HepG2 (cell line): ENCODE data around the gene HMBS. TPM values are rescaled to one million over a fixed set of nuclear protein-coding genes. Genes with fewer than 3 reads are reported as not detected.

Experiments
- CHD2 ChIP-seq: IDR thresholded peaks from 2 replicates; pipeline ENCODE4 v1.6.1; 2011; ENCODE audit warnings: low read depth, low read length, improper control_type of control experiment
- CTCF ChIP-seq: sonication (generic); formaldehyde crosslinking; IDR thresholded peaks from 2 replicates; pipeline ENCODE4 v1.5.0; 2020; ENCODE audit warnings: mild to moderate bottlenecking, missing genetic modification reagents, moderate library complexity
- EP300 ChIP-seq, 3 experiments: sonication (generic) in 1 of 3; formaldehyde crosslinking in 1 of 3; IDR thresholded peaks; 2 replicates each; pipeline versions ENCODE4 v1.5.1 to v1.6.1; 2011 to 2020; ENCODE audit warnings: low read depth in 2 of 3, low read length in 2 of 3, borderline replicate concordance in 1 of 3, improper control_type of control experiment in 1 of 3, mild to moderate bottlenecking in 1 of 3, missing genetic modification reagents in 1 of 3, moderate library complexity in 1 of 3
- HMG20A ChIP-seq: IDR thresholded peaks from 2 replicates; pipeline ENCODE4 v1.6.1; 2016; ENCODE audit warnings: borderline replicate concordance
- HNF4G ChIP-seq, 2 experiments: sonication (generic) in 1 of 2; formaldehyde crosslinking in 1 of 2; IDR thresholded peaks; 2 replicates each; pipeline versions ENCODE4 v1.4.0 to v1.6.1; 2011 to 2020; ENCODE audit warnings: borderline replicate concordance in 2 of 2, low read depth in 2 of 2, mild to moderate bottlenecking in 2 of 2, low read length in 1 of 2, missing genetic modification reagents in 1 of 2, moderate library complexity in 1 of 2
- HOXA9 ChIP-seq: sonication (generic); formaldehyde crosslinking; IDR thresholded peaks from 2 replicates; pipeline ENCODE4 v1.8.1; 2022; ENCODE audit warnings: missing genetic modification reagents, mild to moderate bottlenecking, moderate library complexity, borderline replicate concordance
- KDM1A ChIP-seq: IDR thresholded peaks from 2 replicates; pipeline ENCODE4 v1.6.1; 2016; ENCODE audit warnings: missing compliant biosample characterization
- KLF9 ChIP-seq: IDR thresholded peaks from 2 replicates; pipeline ENCODE4 v1.6.1; 2016; ENCODE audit warnings: low read depth
- MATR3 ChIP-seq: sonication (generic); formaldehyde crosslinking; IDR thresholded peaks from 2 replicates; pipeline ENCODE4 v1.4.0; 2020; ENCODE audit warnings: missing genetic modification reagents
- POLR2A ChIP-seq, 2 experiments: IDR thresholded peaks; 2 replicates each; pipeline ENCODE4 v1.6.1; 2011; ENCODE audit warnings: low read depth in 2 of 2, low read length in 2 of 2, mild to moderate bottlenecking in 1 of 2, moderate library complexity in 1 of 2; ENCODE audit not compliant: insufficient read depth in 1 of 2
- RBFOX2 ChIP-seq: fragments of 200-400 bp; formaldehyde crosslinking; IDR thresholded peaks from 2 replicates; pipeline ENCODE4 v1.6.1; 2017; ENCODE audit warnings: low read depth, mild to moderate bottlenecking, low read length
- REL ChIP-seq: sonication (generic); formaldehyde crosslinking; conservative IDR thresholded peaks from 2 replicates; pipeline ENCODE4 v1.8.0; 2022; ENCODE audit warnings: mild to moderate bottlenecking, missing genetic modification reagents, moderate library complexity
- RFXAP ChIP-seq: sonication (generic); formaldehyde crosslinking; IDR thresholded peaks from 2 replicates; pipeline ENCODE4 v1.4.0; 2020; ENCODE audit warnings: missing genetic modification reagents, borderline replicate concordance
- TEAD3 ChIP-seq: optimal IDR thresholded peaks from 2 replicates; pipeline ENCODE3; 2016; ENCODE audit warnings: borderline replicate concordance
- TMF1 ChIP-seq: sonication (generic); formaldehyde crosslinking; IDR thresholded peaks from 2 replicates; pipeline ENCODE4 v1.8.1; 2022; ENCODE audit warnings: low read depth, missing genetic modification reagents
- ZEB1 ChIP-seq: IDR thresholded peaks from 2 replicates; pipeline ENCODE4 v1.6.1; 2012; ENCODE audit warnings: mild to moderate bottlenecking, low read depth, inconsistent platforms; ENCODE audit not compliant: insufficient replicate concordance
- ZFAT ChIP-seq: sonication (generic); formaldehyde crosslinking; conservative IDR thresholded peaks from 2 replicates; pipeline ENCODE4 v1.8.1; 2023; ENCODE audit warnings: missing genetic modification reagents, inconsistent platforms
- ZFP1 ChIP-seq: IDR thresholded peaks from 2 replicates; pipeline ENCODE4 v1.6.1; 2016
- ZIK1 ChIP-seq: sonication (generic); formaldehyde crosslinking; IDR thresholded peaks from 2 replicates; pipeline ENCODE4 v1.5.0; 2020; ENCODE audit warnings: mild to moderate bottlenecking, low read depth, missing genetic modification reagents, borderline replicate concordance
- ZNF432 ChIP-seq: sonication (generic); formaldehyde crosslinking; IDR thresholded peaks from 2 replicates; pipeline ENCODE4 v1.5.0; 2020; ENCODE audit warnings: missing genetic modification reagents, mild to moderate bottlenecking, borderline replicate concordance
- ZNF547 ChIP-seq: sonication (generic); formaldehyde crosslinking; IDR thresholded peaks from 2 replicates; pipeline ENCODE4 v1.5.1; 2020; ENCODE audit warnings: mild to moderate bottlenecking, missing genetic modification reagents
- ZNF678 ChIP-seq: sonication (generic); formaldehyde crosslinking; IDR thresholded peaks from 2 replicates; pipeline ENCODE4 v1.4.0; 2020; ENCODE audit warnings: mild to moderate bottlenecking, missing genetic modification reagents
- ZNF749 ChIP-seq: sonication (generic); formaldehyde crosslinking; IDR thresholded peaks from 2 replicates; pipeline ENCODE4 v1.8.0; 2022; ENCODE audit warnings: mild to moderate bottlenecking, missing genetic modification reagents, moderate library complexity, borderline replicate concordance
- ZSCAN12 ChIP-seq: sonication (generic); formaldehyde crosslinking; IDR thresholded peaks from 2 replicates; pipeline ENCODE4 v1.9.0; 2021; ENCODE audit warnings: mild to moderate bottlenecking, missing genetic modification reagents
- polyA plus RNA-seq, 8 experiments: library from polyadenylated mRNA; depleted of rRNA in 3 of 8; stranded (reverse) in 7 of 8; unstranded in 1 of 8; fragments of >200 nt; fragmentation: Illumina TruSeq in 4 of 8; extraction: Trizol in 4 of 8; gene quantifications; 2 replicates each; pipeline versions ENCODE4 v1.2.1 to v1.2.3, GENCODE V29; 2011 to 2016; ENCODE audit warnings: low read depth in 4 of 8, missing spikeins in 1 of 8, mixed read lengths in 1 of 8; ENCODE audit not compliant: insufficient read depth in 1 of 8
- total RNA-seq, 5 experiments: library from RNA; depleted of rRNA; stranded (reverse); fragments of >200 nt; fragmentation: Illumina TruSeq; extraction: Trizol; gene quantifications; 2 replicates each; pipeline ENCODE4 v1.2.3, GENCODE V29; 2016; ENCODE audit warnings: low read depth in 1 of 5
- TF ChIP-seq, protein P1 (sequence below): sonication (generic); formaldehyde crosslinking; IDR thresholded peaks from 2 replicates; pipeline ENCODE4 v1.5.0; 2020; ENCODE audit warnings: missing genetic modification reagents
- TF ChIP-seq, protein P2 (sequence below): sonication (generic); formaldehyde crosslinking; IDR thresholded peaks from 2 replicates; pipeline ENCODE4 v1.5.0; 2020; ENCODE audit warnings: missing genetic modification reagents

HMBS gene
- total and polyA plus RNA-seq, 2 of the 13 experiments (the other 11 are each of a cell fraction or from before 2014, with no cell fraction given) = 9.4 to 46.9 TPM

DNA sequence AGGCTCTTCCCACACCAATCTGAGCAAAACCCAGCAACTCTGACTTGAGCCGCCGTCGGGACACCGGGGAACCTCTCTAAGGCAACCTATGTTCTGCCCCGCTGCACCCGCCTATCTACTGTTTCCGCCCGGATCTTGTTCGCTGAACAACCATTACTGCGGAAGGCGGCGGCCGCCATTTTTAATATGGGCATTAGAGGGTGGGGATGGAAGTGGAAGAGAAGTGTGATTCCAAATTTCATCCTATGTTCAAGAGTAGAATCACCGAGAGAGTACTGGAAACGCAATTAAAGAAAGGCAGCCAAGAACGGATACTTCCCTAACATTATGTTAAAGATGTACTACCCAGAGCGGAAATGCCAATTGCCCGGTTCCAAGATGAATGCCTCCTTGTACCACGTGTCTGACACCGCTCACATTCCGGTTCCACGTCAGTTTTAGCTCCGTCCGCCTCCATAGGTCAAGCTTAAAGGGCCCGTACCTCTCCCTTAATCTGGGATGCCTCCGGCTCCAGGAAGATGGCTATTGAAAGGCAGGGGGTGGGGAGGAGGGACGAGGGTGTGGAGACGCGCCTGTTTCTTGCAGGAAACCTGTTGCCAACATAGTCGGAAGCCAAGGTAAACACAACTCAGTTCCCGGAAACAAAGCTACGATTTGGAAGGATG, 17.2 kb downstream of the HMBS start, which contains the start of gene DPAGT1 (continued):
- TF ChIP-seq RFXAP (CRISPR knock-in tag) (peak; percentile 47; the same call in 1 of the 2 replicates), ZNF678 (no peak), CTCF (CRISPR knock-in tag) (no peak), KLF9 (0 out of 2 replicates have a peak, but pooled peaks have one; percentile 34), ZIK1 (CRISPR knock-in tag) (no peak), ZNF432 (CRISPR knock-in tag) (no peak), HOXA9 (CRISPR knock-in tag) (no peak), HMG20A (CRISPR knock-in tag) (no peak), REL (CRISPR knock-in tag) (no peak), ZNF547 (CRISPR knock-in tag) (no peak), RBFOX2 (no peak), ZNF749 (CRISPR knock-in tag) (no peak; the same call in 1 of the 2 replicates), ZFAT (CRISPR knock-in tag) (no peak), TMF1 (CRISPR knock-in tag) (peak; percentile 49; the same call in 1 of the 2 replicates), MATR3 (CRISPR knock-in tag) (no peak), ZFP1 (CRISPR knock-in tag) (no peak; the same call in 1 of the 2 replicates), ZEB1 (peak; percentile 67), POLR2A (IDR thresholded peaks at IDR 0.05; ENCODE audit: insufficient read depth in 1 of 2, low read depth in 2 of 2, low read length in 2 of 2) (peak in 1 of 2 experiments; percentile 53; a peak in 3 of 4 replicates), CHD2 (no peak), EP300 (IDR thresholded peaks at IDR 0.05; ENCODE audit: low read depth in 2 of 2, low read length in 2 of 2) (no peak), EP300 (CRISPR knock-in tag; IDR thresholded peaks at IDR 0.05; ENCODE audit: borderline replicate concordance) (0 out of 2 replicates have a peak, but pooled peaks have one; percentile 18), ZSCAN12 (CRISPR knock-in tag) (no peak), KDM1A (no peak), TEAD3 (CRISPR knock-in tag) (peak; percentile 83), HNF4G (IDR thresholded peaks at IDR 0.05; ENCODE audit: borderline replicate concordance, low read depth, low read length) (no peak; the same call in 1 of the 2 replicates), HNF4G (CRISPR knock-in tag; IDR thresholded peaks at IDR 0.05; ENCODE audit: borderline replicate concordance, low read depth) (no peak)
- TF ChIP-seq, protein P1, sequence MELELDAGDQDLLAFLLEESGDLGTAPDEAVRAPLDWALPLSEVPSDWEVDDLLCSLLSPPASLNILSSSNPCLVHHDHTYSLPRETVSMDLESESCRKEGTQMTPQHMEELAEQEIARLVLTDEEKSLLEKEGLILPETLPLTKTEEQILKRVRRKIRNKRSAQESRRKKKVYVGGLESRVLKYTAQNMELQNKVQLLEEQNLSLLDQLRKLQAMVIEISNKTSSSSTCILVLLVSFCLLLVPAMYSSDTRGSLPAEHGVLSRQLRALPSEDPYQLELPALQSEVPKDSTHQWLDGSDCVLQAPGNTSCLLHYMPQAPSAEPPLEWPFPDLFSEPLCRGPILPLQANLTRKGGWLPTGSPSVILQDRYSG (CRISPR knock-in tag) = 0 out of 2 replicates have a peak, but pooled peaks have one; percentile 34
- TF ChIP-seq, protein P2, sequence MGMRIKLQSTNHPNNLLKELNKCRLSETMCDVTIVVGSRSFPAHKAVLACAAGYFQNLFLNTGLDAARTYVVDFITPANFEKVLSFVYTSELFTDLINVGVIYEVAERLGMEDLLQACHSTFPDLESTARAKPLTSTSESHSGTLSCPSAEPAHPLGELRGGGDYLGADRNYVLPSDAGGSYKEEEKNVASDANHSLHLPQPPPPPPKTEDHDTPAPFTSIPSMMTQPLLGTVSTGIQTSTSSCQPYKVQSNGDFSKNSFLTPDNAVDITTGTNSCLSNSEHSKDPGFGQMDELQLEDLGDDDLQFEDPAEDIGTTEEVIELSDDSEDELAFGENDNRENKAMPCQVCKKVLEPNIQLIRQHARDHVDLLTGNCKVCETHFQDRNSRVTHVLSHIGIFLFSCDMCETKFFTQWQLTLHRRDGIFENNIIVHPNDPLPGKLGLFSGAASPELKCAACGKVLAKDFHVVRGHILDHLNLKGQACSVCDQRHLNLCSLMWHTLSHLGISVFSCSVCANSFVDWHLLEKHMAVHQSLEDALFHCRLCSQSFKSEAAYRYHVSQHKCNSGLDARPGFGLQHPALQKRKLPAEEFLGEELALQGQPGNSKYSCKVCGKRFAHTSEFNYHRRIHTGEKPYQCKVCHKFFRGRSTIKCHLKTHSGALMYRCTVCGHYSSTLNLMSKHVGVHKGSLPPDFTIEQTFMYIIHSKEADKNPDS (CRISPR knock-in tag) = no peak
